ENCODE measurements around the gene CDK9. TPM values are rescaled to one million over a fixed set of nuclear protein-coding genes. Genes with fewer than 3 reads are reported as not detected.

CDK9 gene
- total and polyA plus RNA-seq, 2 experiments from 2014 or later: 58.5 to 84.3 TPM

- Histone ChIP-seq H3K79me2 (replicated peaks; ENCODE audit: insufficient read depth) (no peaks in the 10 kb centered on the region), H3K36me3 (ENCODE audit: insufficient read depth) (no peaks in the 10 kb centered on the region; the same call in 1 of the 2 replicates), H3K9me2 (ENCODE audit: insufficient read depth) (no peaks in the 10 kb centered on the region), H4K20me1 (replicated peaks; ENCODE audit: insufficient read depth) (no peaks in the 10 kb centered on the region), H3K4me2 (peak overlapping the region; percentile 65; the same call in 1 of the 2 replicates), H3K4me1 (ENCODE audit: insufficient read depth) (peaks cover 8% of the 10 kb centered on the region), H3K27ac (ENCODE audit: low read depth) (no peak overlapping the region), H3F3A (replicated peaks; ENCODE audit: low read depth) (peaks cover 14% of the 10 kb centered on the region), H3K27me3 (ENCODE audit: insufficient read depth) (peaks cover 12% of the 10 kb centered on the region; the same call in 1 of the 2 replicates), H3K4me3 (no peak overlapping the region; the same call in 1 of the 2 replicates), H2AFZ (no peak overlapping the region; the same call in 1 of the 2 replicates)
- H3K27me3 Mint-ChIP-seq (ENCODE audit: insufficient read depth, low read depth, poor library complexity): peaks cover 18% of the 10 kb centered on the region
- H3K27ac Mint-ChIP-seq: no peak overlapping the region
- 0 out of 3 replicates have a peak overlapping the region, but pooled peaks have one; percentile 57 for H3K4me3 Mint-ChIP-seq
- no peaks in the 10 kb centered on the region for H3K36me3 Mint-ChIP-seq (ENCODE audit: low read depth)
- H3K4me1 Mint-ChIP-seq: peaks cover 34% of the 10 kb centered on the region
- ATAC-seq (no peak), DNase-seq (ENCODE audit: low spot score) (no peak)
- no peaks in the 10 kb centered on the region; the same call in 2 of the 3 replicates for H3K9me3 Mint-ChIP-seq
- TF ChIP-seq REST (IDR thresholded peaks at IDR 0.05; ENCODE audit: unreplicated experiment) (no peak), ZNF462 (CRISPR knock-in tag; IDR thresholded peaks at IDR 0.05) (no peak), EZH2 (IDR thresholded peaks at IDR 0.05; ENCODE audit: low read depth, unreplicated experiment) (no peak), POLR2AphosphoS5 (IDR thresholded peaks at IDR 0.05; ENCODE audit: low read depth) (no peak), CTCF (conservative IDR thresholded peaks at IDR 0.05; ENCODE audit: low read depth in 2 of 2) (no peak)
Observed at GRCh38 chr9:127826253-127826913, 40.5 kb downstream of the CDK9 start.
